Measurements from ENCODE around the gene COL8A2.
"Not testable (repeated sequence)": the region's sequence is repeated elsewhere in the genome, so short reads cannot be mapped to it uniquely, and the experiment has no call there.

The COL8A2 gene

DNA sequence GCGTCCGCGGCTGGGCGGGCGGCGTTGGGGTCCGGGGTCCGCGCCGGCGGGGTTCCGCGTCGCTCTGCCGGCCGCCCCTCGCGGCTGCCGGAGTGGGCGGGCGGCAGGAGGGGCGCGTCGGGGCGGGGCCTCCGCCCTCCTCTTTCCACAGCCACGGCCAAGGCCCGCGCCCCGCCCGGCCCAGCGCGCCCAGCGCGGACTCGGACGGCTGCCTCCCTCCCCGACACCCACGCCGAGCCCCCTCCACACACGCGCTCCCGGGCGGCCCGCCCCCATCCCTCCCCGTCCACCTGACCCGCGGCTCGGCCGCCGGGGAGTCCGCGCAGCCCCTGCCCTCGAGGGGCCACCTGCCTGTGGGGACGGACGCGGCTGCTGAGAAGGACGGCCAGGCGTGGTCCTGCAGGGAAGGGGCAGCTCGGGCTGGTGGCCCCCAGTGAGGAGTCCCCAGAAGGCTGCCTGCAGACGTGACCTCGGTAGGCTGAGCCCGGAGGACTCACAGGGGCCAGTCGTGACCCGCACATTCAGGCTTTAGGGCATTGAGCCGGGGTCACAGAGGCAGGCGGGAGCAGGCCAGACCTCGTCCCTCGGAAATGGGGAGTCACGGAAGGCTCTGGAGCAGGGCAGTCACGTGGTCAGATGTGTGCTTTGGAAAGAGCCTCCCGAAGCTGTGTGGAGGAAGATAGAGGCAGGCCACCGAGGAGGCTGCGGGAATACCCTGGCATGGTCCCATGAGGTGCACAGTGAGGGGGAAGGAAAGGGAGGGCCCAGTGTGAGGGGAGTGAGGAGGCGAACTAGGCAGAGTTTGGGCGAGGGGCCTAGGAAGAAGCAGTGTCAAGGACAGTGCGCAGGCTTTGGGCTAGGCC lies at the start of gene COL8A2:
TSS of gene COL8A2 (minus strand) at position 94 of the 863 bp plus-strand sequence. CDS start 24,980 bp downstream, outside the sequence.
- peak; percentile 47 for DNase-seq (ENCODE audit: low read depth, low spot score)

DNA sequence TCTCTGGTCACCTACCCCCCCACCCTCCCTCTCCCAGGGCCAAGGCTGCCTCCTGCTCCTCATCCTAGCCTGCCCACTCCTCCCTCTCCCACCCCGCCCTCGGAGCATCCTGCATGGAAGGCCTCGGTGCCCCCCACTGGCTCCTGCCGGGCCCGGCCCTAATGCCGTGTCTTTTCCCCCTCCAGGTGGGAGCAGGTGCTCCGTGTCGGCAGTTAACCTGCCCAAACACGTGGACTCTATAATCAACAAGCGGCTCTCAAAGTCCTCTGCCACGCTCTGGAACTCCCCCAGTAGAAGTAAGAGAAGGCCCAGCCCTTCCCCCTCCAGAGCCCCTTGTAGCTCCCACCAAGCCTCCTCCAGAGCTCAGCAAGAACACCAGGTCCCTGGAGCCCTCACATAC lies 49.7 kb upstream of the COL8A2 start:
- no peak for DNase-seq (ENCODE audit: low read depth, low spot score)

DNA sequence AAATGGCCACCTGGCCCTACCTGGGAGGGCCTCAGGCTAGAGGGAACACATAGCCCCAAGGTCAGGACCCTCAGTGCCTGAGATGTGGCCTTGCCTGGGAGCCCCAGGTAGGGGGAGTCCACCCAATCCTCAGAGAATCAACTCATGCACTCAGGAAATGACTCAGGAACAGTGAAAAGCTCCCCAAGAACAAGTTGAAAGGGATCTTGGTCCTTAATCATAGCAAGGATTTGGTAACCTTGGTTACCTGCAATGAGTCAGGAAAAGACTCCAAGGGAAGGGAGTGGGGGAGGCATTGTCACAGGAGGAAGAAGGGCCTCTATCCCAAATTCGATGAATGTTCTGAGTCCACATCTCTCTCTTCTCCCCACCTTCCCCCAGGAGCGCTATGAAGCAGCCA lies 48.0 kb upstream of the COL8A2 start:
- DNase-seq (ENCODE audit: low read depth, low spot score) = peak; percentile 76

DNA sequence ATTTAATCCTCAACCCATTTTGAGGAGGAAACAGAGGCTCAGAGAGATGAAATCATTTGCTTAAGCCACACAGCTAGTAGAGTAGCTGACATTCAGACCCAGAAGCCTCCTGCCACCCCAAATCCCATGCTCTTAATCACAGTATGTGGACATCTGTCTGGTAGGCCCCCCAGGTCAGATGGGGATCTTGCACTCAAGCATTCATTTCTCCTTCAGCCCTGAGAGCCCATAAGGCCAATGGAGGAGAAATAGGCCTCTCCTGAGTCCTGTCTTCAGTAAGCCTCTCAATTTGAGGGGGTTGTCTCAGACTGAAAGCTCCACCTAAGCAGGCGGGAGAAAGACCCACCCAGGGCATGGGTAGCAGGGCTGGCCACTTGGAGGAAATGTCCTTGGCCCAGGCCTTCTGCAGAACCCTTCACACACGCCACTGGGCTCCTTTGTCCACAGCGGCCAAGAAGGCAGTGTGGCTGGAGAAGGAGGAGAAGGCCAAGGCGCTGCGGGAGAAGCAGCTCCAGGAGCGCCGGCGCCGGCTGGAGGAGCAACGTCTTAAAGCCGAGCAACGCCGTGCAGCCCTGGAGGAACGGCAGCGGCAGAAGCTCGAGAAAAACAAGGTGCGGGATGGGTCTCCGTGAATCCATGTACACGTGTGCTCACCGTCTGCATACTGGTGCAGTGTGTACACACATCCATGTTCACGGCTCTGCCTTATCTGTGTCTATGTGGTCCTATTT lies 47.2 kb upstream of the COL8A2 start:
- no peak for DNase-seq (ENCODE audit: low read depth, low spot score)

DNA sequence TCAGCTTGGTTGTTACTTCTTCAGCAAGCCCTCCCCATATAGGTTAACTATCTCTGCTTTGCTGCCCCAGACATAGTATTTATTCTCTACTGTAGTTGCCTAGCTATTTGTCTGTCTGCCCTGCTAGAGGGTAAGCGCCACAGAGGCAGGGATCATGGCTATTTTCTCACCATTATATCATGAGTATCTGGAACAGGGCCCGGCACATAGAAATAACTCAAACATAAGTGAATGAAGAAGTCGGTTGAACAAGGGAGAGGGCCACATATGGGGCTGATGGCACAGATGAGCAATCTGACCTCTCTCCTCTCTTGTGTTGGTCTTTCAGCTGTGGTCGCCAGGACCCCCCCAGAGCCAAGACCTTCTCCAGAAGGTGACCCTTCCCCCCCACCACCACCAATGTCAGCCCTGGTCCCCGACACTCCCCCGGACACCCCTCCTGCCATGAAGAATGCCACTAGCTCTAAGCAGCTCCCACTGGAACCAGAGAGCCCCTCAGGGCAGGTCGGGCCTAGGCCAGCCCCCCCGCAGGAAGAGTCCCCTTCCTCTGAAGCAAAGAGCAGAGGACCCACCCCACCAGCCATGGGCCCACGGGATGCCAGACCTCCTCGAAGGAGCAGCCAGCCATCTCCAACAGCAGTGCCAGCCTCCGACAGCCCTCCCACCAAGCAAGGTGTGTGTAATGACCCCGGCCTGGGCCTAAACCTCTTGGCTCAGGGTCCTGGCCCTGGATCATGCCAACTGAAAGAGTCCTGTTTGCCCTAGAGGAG lies 45.8 kb upstream of the COL8A2 start:
- no peak for DNase-seq (ENCODE audit: low read depth, low spot score)

DNA sequence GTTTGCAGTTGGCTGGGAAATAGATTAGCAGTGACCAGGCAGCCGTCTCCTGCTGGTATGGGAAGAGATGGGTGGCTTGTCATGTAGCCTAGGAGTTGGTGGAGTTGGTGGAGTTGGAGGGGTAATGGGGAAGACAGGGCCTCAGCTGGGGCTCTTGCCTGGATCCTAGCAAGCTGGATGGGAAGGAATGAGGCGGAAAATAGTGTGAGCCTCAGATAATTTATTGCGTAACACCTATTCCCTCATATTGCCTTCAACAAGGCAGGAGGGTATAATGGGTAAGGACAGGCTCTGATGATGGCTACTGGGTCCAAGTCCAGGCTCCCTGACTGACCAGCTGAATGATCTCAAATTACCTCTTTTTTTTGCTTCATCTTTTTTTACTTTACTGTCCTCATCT lies 43.5 kb upstream of the COL8A2 start:
- DNase-seq (ENCODE audit: low read depth, low spot score) = no peak

DNA sequence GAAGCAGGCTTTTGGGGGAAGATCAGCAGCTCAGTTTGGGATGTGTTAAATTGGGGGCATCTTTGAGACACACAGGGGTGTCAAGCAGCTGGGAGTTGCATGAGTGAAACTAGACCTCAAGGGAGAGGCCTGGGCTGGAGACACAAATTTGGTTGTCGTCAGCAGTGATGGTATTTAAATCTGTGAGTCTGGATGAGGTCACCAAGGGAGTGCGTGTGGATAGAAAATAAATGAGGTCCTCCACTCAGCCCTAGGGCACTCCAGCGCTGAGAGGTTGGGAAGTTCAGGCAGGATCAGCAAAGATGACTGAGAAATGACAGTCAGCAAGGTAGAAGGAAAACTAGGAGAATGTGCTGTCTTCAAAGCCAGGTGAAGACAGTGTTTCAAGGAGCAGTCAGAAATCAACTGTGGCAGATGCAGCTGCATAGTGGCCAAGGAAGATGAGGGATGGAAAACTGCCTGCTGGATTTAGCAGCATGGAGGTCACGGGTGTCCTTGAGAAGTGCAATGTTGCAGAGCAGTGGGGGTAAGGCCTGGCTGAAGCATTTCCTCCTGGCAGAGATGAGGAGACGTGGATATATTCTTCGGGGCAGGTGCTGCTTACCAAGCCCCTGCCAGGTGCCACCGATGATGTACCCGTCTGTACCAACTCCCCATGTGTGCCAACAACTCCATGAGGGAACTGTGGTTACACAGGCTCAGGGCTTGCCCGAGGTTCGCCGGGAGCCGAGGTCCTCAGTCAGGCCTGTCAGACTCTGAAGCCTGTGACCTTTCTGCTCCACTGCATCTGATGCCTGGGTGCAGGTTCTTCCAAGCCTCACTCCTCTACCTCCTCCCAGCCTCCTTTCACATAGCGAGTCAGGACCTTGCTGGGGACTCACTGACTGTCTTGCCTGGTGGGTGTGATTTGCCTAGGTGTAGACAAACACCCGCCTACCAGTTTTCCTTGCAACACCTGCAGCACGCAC lies 42.2 kb upstream of the COL8A2 start:
- peak; percentile 56 for DNase-seq (ENCODE audit: low read depth, low spot score)

DNA sequence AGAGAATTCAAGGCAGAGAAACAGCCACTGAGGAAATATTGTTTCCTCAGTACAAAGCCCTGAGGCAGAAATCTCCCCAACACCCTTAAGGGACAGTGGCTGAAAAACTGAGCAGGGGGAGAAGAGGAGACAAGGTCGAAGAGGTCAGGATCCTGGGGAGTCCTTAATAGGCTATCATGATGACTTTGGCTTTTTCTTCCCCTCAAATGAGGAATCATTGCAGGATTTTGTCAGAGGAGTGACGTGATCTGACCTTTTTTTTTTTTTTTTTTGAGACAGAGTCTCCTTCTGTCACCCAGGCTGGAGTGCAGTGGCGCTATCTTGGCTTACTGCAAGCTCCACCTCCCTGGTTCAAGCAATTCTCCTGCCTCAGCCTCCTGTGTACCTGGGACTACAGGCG lies 41.1 kb upstream of the COL8A2 start:
- no peak for DNase-seq (ENCODE audit: low read depth, low spot score)

DNA sequence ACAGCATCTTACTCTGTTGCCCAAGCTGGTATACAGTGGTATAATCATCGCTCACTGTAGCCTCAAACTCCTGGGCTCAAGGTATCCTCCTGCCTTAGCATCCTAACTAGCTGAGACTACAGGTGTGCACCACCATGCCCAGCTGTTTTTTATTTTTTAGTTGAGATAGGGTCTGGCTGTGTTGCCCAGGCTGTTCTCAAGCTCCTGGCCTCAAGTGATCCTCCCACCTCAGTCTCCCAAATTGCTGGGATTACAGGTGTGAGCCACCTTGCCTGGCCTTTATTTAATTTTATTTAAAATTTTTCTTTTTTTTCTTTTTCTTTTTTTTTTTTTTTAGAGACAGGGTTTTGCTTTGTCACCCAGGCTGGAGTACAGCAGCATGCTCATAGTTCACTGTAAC lies 40.1 kb upstream of the COL8A2 start:
- DNase-seq (ENCODE audit: low read depth, low spot score) = no peak

DNA sequence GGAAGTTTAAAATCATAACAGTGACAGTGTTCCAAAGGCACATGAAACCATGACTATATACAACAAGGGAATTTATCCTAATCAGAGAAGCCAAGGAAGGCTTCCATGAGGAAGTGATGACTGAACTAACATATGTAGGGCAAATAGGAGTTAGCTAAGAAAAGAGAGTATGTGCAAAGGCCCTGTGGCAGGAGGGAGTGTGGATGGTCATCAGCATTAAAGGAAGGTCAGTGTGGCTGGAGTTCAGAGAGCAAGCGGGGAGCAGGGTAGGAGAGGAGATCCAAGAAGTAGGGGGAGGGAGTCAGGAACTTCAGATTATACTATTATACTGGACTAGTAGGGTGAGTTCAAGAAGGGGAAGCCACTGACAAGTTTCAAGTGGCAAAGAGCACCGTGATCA lies 39.3 kb upstream of the COL8A2 start:
- no peak for DNase-seq (ENCODE audit: low read depth, low spot score)

DNA sequence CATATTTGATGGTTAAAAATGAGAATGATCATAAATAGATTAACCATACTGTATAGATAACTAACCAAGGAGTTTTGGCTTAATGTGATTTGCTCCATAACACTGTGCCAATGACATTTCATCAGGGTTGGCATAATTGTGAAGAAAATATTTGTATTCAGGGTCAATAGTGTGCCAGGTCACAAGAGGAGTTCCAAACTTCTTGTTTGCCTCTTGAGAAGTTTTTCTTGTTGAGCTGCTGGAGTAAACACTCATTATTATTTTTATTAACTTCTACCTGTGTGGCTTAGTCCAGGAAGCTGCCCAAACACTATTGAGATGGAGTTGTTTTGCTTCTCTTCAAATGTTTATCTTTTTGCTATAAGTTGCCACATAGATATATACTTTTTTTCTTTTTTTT lies 38.4 kb upstream of the COL8A2 start:
- no peak for DNase-seq (ENCODE audit: low read depth, low spot score)

DNA sequence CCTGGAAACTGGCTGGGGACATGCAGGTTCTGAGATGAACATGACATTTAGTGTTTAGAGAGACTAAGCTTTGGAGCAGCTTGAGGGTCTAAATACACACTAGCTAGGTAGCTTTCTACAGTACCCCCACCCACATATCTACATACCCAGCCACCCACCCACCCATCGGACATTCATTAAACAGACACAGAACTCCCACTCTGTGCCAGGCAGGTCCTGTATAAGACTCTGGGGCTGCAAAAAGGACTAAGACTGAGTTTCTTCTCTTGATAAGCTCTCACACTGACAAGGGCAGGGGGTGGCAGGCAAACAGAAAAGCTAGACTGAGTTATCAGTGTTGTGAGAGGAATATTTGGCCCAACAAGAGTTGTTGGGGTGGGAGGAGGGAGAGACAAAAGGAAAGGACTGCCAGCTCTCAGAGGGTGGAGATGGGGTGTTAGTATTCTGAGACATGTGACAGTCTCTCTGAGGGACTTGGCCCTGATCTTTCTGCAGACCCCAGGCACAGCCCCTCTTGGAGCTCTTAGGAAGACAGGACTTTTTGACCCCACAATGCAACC lies 37.7 kb upstream of the COL8A2 start:
- DNase-seq (ENCODE audit: low read depth, low spot score) = no peak

DNA sequence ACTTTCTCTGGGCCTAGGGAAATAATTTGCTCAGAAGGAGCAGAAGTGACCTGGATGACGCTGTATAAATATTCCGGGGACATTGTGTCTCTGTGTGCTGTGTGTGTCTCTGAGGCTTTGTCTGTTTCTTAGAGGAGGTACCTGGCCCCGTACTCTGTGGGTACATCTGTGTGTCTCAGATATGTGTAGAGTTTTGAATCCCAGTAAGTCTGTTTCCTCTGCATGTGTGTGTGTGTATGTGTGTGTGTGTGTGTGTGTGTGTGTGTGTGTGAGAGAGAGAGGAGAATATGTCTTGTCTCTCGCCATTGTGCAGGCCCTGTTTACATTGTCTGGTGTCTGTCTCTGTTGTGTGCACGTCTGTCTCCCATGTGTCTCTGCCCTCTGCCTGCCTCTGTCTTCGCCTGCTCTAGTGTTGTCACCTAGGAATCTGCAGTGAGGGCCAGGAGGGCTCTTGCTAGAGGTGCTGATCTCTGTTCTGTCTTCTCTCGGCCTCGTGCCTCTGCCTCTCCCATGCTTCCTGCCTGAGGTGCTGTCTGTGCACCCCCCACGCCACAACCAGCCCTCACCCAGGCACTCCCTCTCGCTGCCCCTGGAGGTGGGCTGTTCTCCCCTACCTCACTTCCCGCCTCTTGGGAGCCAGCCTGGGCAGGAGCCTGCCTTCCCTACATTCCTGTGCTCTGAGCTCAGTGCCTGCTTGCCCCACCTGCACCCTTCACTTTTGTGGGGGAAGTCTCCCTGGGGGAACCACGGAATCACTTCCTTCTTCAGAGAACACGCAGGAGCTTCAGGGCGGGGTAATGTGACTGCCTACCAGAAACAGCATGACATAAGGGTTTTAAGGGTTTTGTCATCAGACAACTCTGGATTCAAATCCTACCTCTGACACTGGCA lies 36.9 kb upstream of the COL8A2 start:
- peak; percentile 60 for DNase-seq (ENCODE audit: low read depth, low spot score)

DNA sequence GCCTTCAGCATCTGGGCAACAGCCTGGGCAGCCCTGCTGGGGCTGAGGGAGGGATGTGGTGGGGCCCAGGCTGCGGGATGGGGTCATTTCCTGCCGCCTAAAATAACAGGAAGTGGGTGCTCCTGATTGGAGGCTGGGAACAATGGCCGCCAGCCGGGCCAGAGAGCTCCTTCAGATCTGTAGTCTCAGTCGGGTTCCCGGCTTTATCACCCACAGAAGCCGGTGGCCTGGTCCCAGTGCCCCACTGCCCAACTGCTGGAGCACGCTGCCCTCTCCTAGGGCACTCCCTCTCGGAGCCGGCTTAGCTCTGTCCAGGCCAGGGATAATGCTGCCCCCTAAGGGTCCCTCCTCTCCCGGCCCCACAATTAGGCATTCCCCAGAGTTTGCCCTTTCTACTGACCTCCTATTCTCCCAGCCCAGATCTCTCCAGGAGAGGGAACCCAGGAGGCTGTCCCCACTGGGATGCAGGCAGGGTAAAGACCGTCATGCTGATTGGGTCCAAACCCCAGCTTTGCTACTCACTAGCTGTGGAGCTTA lies 36.0 kb upstream of the COL8A2 start:
- peak; percentile 74 for DNase-seq (ENCODE audit: low read depth, low spot score)

DNA sequence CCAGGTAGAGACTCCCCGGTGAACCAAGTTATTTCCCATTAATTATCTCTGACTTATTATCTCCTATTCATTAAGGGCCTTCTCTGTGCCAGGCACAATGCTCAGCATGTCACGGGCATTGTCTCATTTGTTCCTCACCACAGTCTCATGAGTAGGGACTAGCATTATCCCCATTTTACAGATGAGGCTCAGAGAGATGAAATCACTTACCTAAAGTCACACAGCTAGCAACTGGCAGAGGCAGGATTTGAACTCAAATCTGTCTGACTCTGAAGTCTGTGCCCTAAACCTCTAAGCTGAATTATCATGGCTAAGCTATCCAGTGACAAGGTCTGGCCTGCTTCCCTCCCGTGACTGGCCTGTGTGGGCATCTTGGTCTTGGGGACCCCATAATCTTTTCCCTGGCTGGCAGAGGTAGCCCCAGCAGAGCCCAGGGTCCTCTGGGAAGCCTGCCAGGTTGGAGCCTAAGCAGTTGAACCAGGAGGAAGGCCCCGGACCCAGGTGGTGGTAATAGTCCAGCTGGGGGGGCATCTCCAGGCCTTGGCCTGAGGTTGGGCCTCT lies 35.4 kb upstream of the COL8A2 start:
- DNase-seq (ENCODE audit: low read depth, low spot score) = no peak

DNA sequence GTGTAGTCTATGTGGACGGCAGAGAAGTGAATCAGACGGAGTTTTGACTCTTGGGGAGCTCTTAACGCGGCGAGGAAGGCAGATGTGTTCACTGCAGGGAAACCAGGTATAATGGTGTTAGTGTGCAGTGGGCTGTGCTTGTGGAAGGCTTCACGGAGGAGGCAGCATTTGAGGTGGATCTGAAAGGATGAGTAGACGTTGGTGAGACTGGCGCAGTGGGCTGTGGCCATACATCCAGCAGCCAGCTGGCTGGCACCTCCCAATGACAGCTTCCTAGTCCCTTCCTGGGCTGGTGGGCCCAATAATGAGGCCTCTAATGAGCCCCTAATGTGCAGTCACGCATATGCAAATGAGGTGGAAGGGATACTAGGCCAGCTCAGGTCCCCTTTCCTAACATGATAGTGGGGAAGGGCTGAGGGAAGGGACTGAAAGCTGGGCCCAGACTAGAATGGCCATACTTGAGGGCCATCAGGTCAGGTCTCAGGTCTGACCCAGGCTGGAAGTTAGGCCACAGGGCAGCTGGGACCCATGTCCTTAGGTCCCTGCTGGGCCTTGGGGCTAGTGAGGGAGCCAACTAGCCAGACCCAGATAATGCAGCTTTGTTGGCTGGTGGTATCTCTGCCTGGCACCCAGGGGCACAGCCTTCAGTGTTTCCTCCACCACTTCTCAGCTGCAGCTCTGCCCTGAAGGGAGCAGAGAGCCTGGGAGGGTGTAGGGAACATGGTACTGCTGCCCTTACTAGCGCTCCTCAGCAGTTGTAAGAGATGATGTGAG lies 34.8 kb upstream of the COL8A2 start:
- no peak for DNase-seq (ENCODE audit: low read depth, low spot score)

DNA sequence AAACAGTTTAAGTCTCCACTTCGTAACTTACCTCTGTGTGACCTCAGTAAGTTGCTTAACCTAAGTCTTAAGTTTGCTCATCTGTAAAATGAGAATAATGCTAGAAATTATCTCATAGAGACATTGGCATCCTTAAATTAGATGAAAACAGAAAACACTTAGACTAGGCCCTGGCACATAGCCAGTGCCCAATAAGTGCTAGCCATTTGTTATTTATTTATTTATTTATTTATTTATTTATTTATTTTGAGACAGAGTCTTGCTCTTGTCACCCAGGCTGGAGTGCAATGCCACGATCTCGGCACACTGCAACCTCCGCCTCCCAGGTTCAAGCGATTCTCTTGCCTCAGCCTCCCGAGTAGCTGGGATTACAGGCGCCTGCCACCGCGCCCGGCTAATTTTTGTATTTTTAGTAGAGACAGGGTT lies 33.8 kb upstream of the COL8A2 start:
- not testable (repeated sequence) for DNase-seq (ENCODE audit: low read depth, low spot score)

Measured in astrocyte of the hippocampus (primary cell).